Esophagus squamous epithelium (tissue), 4 donors: Measurements from ENCODE around the gene KRTAP10-2.

Experiments
- POLR2A ChIP-seq, 4 donors: fragments of 450-650 bp; IDR thresholded peaks; one replicate each; pipeline ENCODE4 v1.6.1; 2017; ENCODE audit warnings: antibody characterized with exemption in 4 of 4, mild to moderate bottlenecking in 4 of 4, moderate library complexity in 3 of 4
- TF ChIP-seq, protein P1 (sequence below), 6 experiments: fragments of 450-650 bp in 4 of 6; fragments of 200-600 bp in 2 of 6; sonication (generic) in 2 of 6; IDR thresholded peaks; one replicate each; pipeline ENCODE4 v1.5.1; 2016 to 2019; ENCODE audit warnings: antibody characterized with exemption in 6 of 6, mild to moderate bottlenecking in 4 of 6, moderate library complexity in 4 of 6

- TF ChIP-seq, protein P1, sequence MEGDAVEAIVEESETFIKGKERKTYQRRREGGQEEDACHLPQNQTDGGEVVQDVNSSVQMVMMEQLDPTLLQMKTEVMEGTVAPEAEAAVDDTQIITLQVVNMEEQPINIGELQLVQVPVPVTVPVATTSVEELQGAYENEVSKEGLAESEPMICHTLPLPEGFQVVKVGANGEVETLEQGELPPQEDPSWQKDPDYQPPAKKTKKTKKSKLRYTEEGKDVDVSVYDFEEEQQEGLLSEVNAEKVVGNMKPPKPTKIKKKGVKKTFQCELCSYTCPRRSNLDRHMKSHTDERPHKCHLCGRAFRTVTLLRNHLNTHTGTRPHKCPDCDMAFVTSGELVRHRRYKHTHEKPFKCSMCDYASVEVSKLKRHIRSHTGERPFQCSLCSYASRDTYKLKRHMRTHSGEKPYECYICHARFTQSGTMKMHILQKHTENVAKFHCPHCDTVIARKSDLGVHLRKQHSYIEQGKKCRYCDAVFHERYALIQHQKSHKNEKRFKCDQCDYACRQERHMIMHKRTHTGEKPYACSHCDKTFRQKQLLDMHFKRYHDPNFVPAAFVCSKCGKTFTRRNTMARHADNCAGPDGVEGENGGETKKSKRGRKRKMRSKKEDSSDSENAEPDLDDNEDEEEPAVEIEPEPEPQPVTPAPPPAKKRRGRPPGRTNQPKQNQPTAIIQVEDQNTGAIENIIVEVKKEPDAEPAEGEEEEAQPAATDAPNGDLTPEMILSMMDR (IDR thresholded peaks at IDR 0.05): no peak
- no peak for TF ChIP-seq POLR2A (IDR thresholded peaks at IDR 0.05)
Measured at GRCh38 chr21:44513389-44514217, 37.7 kb downstream of the KRTAP10-2 start.
